Naive thymus-derived CD4-positive, alpha-beta T cell (primary cell): ENCODE data around the gene ZNF487. TPM values are rescaled to one million over a fixed set of nuclear protein-coding genes. Genes with fewer than 3 reads are reported as not detected.

Experiments used
- ATAC-seq: fragments of 150-1000 bp; cut with Tn5 transposase; 2 replicates; pipeline ENCODE4 v1.10.0; 2021; ENCODE audit warnings: mild to moderate bottlenecking, moderate library complexity
- CTCF ChIA-PET: fragments of 350-600 bp; sonication (Branson Sonifier 250); formaldehyde crosslinking; loops from one replicate; lab custom pipeline; 2021; ENCODE audit warnings: antibody characterized with exemption; lab: Charles Lee
- POLR2A ChIA-PET: fragments of 350-600 bp; sonication (Branson Sonifier 250); formaldehyde crosslinking; loops from one replicate; lab custom pipeline; 2021; ENCODE audit warnings: antibody characterized with exemption, inconsistent platforms; lab: Charles Lee
- DNase-seq, 9 donors: peaks; one replicate each; pipeline versions ENCODE4 v3.0.0 to v3.0.0-alpha.2; 2020 to 2022; ENCODE audit warnings: mixed read lengths in 1 of 9
- H3K27ac ChIP-seq: one replicate; pipeline ENCODE4 v1.7.0; 2013; ENCODE audit warnings: mild to moderate bottlenecking, low read depth, low read length, moderate library complexity
- H3K27me3 ChIP-seq, 2 donors: one replicate each; pipeline ENCODE4 v1.7.0; 2013; ENCODE audit warnings: low read length in 2 of 2, mild to moderate bottlenecking in 2 of 2, moderate library complexity in 2 of 2; ENCODE audit not compliant: control insufficient read depth in 2 of 2, insufficient read depth in 2 of 2
- H3K36me3 ChIP-seq, 3 experiments: 1 replicate in 2 of 3; 2 replicates in 1 of 3; pipeline ENCODE4 v1.7.0; 2013; ENCODE audit warnings: low read length in 3 of 3, mild to moderate bottlenecking in 3 of 3, moderate library complexity in 1 of 3; ENCODE audit not compliant: insufficient read depth in 3 of 3, control insufficient read depth in 2 of 3
- H3K4me1 ChIP-seq, 2 donors: one replicate each; pipeline ENCODE4 v1.7.0; 2013; ENCODE audit warnings: low read length in 2 of 2, mild to moderate bottlenecking in 2 of 2, moderate library complexity in 1 of 2; ENCODE audit not compliant: control insufficient read depth in 2 of 2, insufficient read depth in 2 of 2
- H3K4me3 ChIP-seq: 2 replicates; pipeline ENCODE4 v1.7.0; 2013; ENCODE audit warnings: mild to moderate bottlenecking, low read length
- H3K9me3 ChIP-seq, 3 experiments: 1 replicate in 2 of 3; 2 replicates in 1 of 3; pipeline ENCODE4 v1.7.0; 2013; ENCODE audit warnings: low read length in 3 of 3; ENCODE audit not compliant: control insufficient read depth in 2 of 3
- H3K27ac Mint-ChIP-seq, 9 donors: one replicate each; pipeline ENCODE4 v1.8.0; 2020 to 2022; ENCODE audit warnings: mixed read lengths in 9 of 9, mild to moderate bottlenecking in 8 of 9, moderate library complexity in 5 of 9, inconsistent platforms in 2 of 9
- H3K27me3 Mint-ChIP-seq, 5 donors: one replicate each; pipeline ENCODE4 v1.8.0; 2021 to 2022; ENCODE audit warnings: mixed read lengths in 5 of 5, mild to moderate bottlenecking in 1 of 5
- H3K36me3 Mint-ChIP-seq, 5 donors: one replicate each; pipeline ENCODE4 v1.8.0; 2020 to 2022; ENCODE audit warnings: mixed read lengths in 5 of 5, mild to moderate bottlenecking in 3 of 5, inconsistent platforms in 1 of 5
- H3K4me1 Mint-ChIP-seq, 7 donors: one replicate each; pipeline ENCODE4 v1.8.0; 2020 to 2022; ENCODE audit warnings: mixed read lengths in 7 of 7, mild to moderate bottlenecking in 3 of 7, inconsistent platforms in 1 of 7
- H3K4me3 Mint-ChIP-seq, 10 donors: one replicate each; pipeline ENCODE4 v1.8.0; 2020 to 2022; ENCODE audit warnings: mild to moderate bottlenecking in 10 of 10, mixed read lengths in 10 of 10, moderate library complexity in 6 of 10, inconsistent platforms in 2 of 10
- H3K9me3 Mint-ChIP-seq, 11 donors: one replicate each; pipeline ENCODE4 v1.8.0; 2020 to 2022; ENCODE audit warnings: mixed read lengths in 11 of 11, mild to moderate bottlenecking in 4 of 11, inconsistent platforms in 1 of 11, moderate library complexity in 1 of 11
- intact Hi-C, 2 donors: fragments of 100-400 bp; cut with micrococcal nuclease; formaldehyde crosslinking; loops; one replicate each; pipeline ENCODE4 v1.15.1; 2023
- polyA plus RNA-seq, 2 donors: library from polyadenylated mRNA; unstranded; fragments of 300-500 nt; fragmentation: Illumina TruSeq; gene quantifications; one replicate each; pipeline ENCODE4 v1.2.3, GENCODE V29; 2021
- total RNA-seq, 6 experiments: library from RNA in 5 of 6; stranded (reverse) in 5 of 6; gene quantifications; 1 replicate in 5 of 6; 2 replicates in 1 of 6; pipeline ENCODE4 v1.2.3 and lab custom pipeline; 2021 to 2026

The ZNF487 gene
- total and polyA plus RNA-seq, 7 experiments from 2014 or later = 4.1 to 12.0 (median 5.9) TPM

DNA sequence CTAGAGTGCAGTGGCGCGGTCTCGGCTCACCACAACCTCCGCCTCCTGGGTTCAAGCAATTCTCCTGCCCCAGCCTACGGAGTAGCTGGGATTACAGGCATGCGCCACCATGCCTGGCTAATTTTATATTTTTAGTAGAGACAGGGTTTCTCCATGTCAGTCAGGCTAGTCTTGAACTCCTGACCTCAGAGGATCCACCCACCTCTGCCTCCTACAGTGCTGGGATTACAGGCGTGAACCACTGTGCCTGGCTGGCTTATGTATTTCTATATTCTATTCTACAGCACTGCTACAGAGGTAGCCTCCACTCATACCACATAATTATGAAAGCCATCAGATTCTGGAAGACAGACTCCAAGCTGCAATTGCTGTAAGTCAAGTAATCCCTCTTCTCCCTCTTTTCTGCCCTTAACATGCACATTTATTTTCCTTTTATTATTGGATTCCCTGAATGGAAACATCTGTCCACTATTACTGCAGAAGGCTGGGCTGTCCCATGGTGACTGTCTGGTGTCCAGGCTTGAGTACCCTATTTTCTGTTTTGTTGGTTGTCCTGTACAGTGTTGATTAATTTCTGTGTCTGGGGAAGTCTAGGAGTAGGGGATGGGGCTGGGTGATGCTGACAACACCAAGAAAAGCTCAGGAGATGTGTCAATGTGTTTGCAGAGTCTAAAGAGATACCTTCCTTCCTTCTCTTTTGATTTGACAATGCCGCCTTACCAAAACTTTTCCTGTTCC, 5.8 kb upstream of the ZNF487 start:
- H3K4me3 Mint-ChIP-seq = no peak overlapping the region
- no peaks in the 10 kb centered on the region for H3K27me3 ChIP-seq
- H3K36me3 ChIP-seq = no peaks in the 10 kb centered on the region
- peaks cover 0 to 5% of the 10 kb centered on the region in 2 donors for H3K4me1 ChIP-seq
- H3K4me3 ChIP-seq = no peak overlapping the region
- H3K9me3 ChIP-seq = no peaks in the 10 kb centered on the region
- H3K27ac ChIP-seq = no peak overlapping the region
- POLR2A ChIA-PET = interaction anchor here (0.9 to 1.4 kb wide), 4 partner anchors 10 to 21 kb away, joined by 3 to 5 read pairs (median 3); no protein-coding TSS in a partner anchor
- peaks cover 0 to 2% (median 0%) of the 10 kb centered on the region in 5 donors for H3K36me3 Mint-ChIP-seq
- CTCF ChIA-PET = no interaction called here
- H3K27ac Mint-ChIP-seq = no peak overlapping the region
- intact Hi-C loops = no loop called here
- ATAC-seq (no peak), DNase-seq (no peak)
- H3K27me3 Mint-ChIP-seq = no peaks in the 10 kb centered on the region
- H3K9me3 Mint-ChIP-seq = no peaks in the 10 kb centered on the region
- H3K4me1 Mint-ChIP-seq = peaks cover 6 to 34% (median 22%) of the 10 kb centered on the region in 7 donors

DNA sequence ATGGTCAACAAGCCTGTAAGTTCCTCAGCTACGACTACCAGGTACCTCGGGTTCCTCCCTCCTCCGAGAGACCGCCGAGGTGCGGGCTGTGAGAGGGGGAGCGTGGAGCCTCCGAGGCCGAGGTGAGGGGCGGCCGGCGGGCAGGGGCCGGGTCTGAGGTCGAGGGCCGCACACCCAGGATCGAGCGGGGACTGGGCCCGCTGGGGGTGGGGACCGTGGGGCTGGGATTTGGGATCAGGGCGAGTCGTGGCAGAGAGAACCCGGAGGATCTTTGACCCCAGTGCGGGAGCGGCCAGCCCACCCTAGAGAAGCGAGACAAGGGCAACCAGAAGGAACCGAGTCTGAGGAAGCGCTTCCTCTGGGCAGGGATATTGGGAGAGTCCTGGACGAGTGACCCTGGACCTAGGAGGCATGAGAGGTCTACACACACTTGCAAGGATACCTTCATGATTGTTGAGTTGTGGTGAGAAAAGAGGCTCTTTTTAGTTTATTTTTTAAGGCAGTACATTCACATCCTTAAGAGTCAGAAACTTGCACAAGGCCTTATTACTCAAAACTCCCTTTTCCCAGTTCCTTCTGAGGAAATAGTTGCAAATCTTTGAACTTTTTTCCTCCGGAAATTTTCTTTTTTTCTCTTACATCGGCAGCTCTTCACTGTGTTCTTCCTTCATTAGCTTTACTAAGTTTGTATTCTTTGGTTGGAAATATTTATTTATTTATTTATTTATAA, 395 bp downstream of the ZNF487 start:
- Histone ChIP-seq H3K27me3 (no peaks in the 10 kb centered on the region), H3K4me3 (peak overlapping the region; percentile 97), H3K36me3 (peaks cover 0 to 6% (median 0%) of the 10 kb centered on the region in 3 experiments), H3K9me3 (no peaks in the 10 kb centered on the region), H3K27ac (peak overlapping the region; percentile 96), H3K4me1 (peaks cover 5% of the 10 kb centered on the region in 2 donors)
- peak overlapping the region; percentile 80 to 99 (median 96) for H3K4me3 Mint-ChIP-seq
- CTCF ChIA-PET = interaction anchor here (0.9 to 1.1 kb wide), 2 partner anchors 11 kb away, joined by 4 to 7 read pairs; no protein-coding TSS in a partner anchor
- peaks cover 0 to 10% (median 4%) of the 10 kb centered on the region in 5 donors for H3K36me3 Mint-ChIP-seq
- peaks cover 13 to 39% (median 27%) of the 10 kb centered on the region in 7 donors for H3K4me1 Mint-ChIP-seq
- POLR2A ChIA-PET = interaction anchor here (0.8 to 3.3 kb wide), 15 partner anchors 9 to 316 kb away, joined by 3 to 26 read pairs (median 6); partner anchors contain the start of gene HNRNPF
- DNase-seq (peak in 1 of 9 donors; percentile 18), ATAC-seq (no peak)
- peaks cover 0 to 6% (median 0%) of the 10 kb centered on the region in 11 donors for H3K9me3 Mint-ChIP-seq
- H3K27me3 Mint-ChIP-seq = no peaks in the 10 kb centered on the region
- peak overlapping the region; percentile 89 to 99 (median 96) for H3K27ac Mint-ChIP-seq
- intact Hi-C loops = loop anchor here in 1 of 2 donors (5.0 kb wide), 1 partner anchor 505 kb away; no protein-coding TSS in a partner anchor

DNA sequence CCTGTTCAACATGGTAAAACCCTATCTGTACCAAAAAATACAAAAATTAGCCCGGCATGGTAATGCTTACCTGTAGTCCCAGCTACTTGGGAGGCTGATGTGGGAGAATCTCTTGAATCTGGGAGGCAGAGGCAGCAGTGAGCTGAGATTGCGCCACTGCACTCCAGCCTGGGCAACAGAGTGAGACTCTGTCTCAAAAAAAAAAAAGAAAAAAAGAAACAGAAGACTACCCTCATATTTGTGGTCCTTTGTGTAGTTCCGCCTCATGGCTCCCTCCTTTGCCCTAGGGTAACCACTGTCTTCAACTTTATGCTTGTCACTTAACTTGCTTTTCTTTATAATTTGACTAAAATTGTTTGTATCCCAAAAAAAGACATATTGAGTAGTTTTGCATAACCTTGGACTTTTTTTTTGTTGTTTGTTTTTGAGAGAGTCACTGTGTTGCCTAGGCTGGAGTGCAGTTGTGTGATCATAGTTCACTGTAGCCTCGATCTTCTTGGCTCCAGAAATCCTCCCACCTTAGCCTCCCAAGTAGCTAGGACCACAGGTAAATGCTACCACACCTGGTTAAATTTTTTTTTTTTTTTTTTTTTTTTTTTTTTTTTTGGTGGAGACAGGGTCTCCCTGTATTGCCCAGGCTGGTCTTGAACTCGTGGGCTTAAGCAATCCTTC, 3.7 kb downstream of the ZNF487 start:
- no peaks in the 10 kb centered on the region for H3K27me3 Mint-ChIP-seq
- POLR2A ChIA-PET = interaction anchor here (1.3 kb wide), 1 partner anchor 11 kb away, joined by 5 read pairs; no protein-coding TSS in a partner anchor
- peaks cover 17 to 34% (median 27%) of the 10 kb centered on the region in 7 donors for H3K4me1 Mint-ChIP-seq
- H3K9me3 Mint-ChIP-seq = peaks cover 0 to 13% (median 0%) of the 10 kb centered on the region in 11 donors
- peaks cover 0 to 22% (median 12%) of the 10 kb centered on the region in 5 donors for H3K36me3 Mint-ChIP-seq
- no peaks in the 10 kb centered on the region for H3K27me3 ChIP-seq
- H3K27ac ChIP-seq = no peak overlapping the region
- H3K9me3 ChIP-seq = no peaks in the 10 kb centered on the region
- H3K27ac Mint-ChIP-seq = peak overlapping the region in 3 of 9 donors; percentile 38 to 74 (median 41)
- H3K36me3 ChIP-seq = peaks cover 0 to 6% (median 0%) of the 10 kb centered on the region in 3 experiments
- no peak for ATAC-seq
- CTCF ChIA-PET = interaction anchor here (0.6 kb wide), 1 partner anchor 17 kb away, joined by 3 read pairs; no protein-coding TSS in a partner anchor
- intact Hi-C loops = no loop called here
- DNase-seq = no peak
- peaks cover 5% of the 10 kb centered on the region in 2 donors for H3K4me1 ChIP-seq
- no peak overlapping the region for H3K4me3 ChIP-seq
- peak overlapping the region in 1 of 10 donors; percentile 58 for H3K4me3 Mint-ChIP-seq

DNA sequence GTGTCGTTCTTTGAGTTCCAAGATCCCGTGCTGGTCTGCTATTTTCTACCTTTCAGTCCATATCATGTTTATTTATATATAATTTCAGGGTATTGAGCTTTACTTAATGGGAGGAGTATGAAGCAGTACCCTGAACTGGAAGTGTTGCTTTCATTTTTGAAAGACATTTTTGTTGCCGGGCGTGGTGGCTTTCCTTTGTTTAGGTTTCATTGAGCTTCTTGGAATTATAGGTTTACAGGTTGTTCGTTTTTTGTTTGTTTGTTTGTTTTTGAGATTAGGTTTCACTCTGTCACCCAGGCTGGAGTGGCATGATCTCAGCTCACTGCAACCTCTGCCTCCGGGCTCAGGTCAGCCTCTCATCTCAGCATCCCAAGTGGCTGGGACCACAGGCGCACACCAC, 7.4 kb downstream of the ZNF487 start:
- Mint-ChIP-seq H3K36me3 (peaks cover 0 to 26% (median 15%) of the 10 kb centered on the region in 5 donors), H3K27me3 (no peaks in the 10 kb centered on the region), H3K9me3 (peaks cover 0 to 13% (median 0%) of the 10 kb centered on the region in 11 donors), H3K4me3 (peak overlapping the region in 1 of 10 donors; percentile 17), H3K4me1 (peaks cover 5 to 17% (median 11%) of the 10 kb centered on the region in 7 donors), H3K27ac (peak overlapping the region in 1 of 9 donors; percentile 84)
- H3K4me3 ChIP-seq = no peak overlapping the region
- intact Hi-C loops = loop anchor here in 1 of 2 donors (1.0 kb wide), 1 partner anchor 8 kb away; no protein-coding TSS in a partner anchor
- no peaks in the 10 kb centered on the region for H3K36me3 ChIP-seq
- H3K27ac ChIP-seq = no peak overlapping the region
- H3K9me3 ChIP-seq = peaks cover 0 to 4% (median 0%) of the 10 kb centered on the region in 3 experiments
- H3K4me1 ChIP-seq = no peaks in the 10 kb centered on the region
- H3K27me3 ChIP-seq = no peaks in the 10 kb centered on the region
- ChIA-PET CTCF (interaction anchor here (0.9 kb wide), 1 partner anchor 10 kb away, joined by 5 read pairs; no protein-coding TSS in a partner anchor), POLR2A (interaction anchor here (0.6 to 0.8 kb wide), 2 partner anchors 8 to 14 kb away, joined by 3 read pairs; no protein-coding TSS in a partner anchor)
- no peak for ATAC-seq
- no peak for DNase-seq

DNA sequence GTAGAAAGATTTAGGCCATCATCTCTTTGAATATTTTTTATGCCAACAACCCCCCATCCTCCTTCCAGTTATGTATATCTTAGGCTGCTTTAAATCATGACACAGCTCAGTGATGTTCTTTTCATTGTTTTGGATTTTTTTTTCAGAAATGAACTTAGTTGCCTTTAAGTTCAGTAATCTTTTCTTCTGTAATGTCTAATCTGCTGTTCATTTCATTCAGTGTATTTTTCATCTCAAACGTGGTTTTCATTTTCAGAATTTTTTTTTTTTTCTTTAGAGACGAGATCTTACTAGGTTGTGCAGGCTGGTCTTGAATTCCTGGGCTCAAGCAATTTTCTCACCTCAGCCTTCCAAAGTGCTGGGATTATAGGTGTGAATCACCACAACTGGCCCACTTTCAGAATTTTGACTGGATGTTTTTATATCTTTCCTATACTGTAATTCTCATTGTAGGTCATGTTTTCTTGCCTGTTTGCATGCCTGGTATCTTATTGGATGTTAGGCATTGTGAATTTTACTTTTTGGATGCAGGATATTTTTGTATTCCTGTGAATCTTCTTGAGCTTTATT, 8.1 kb downstream of the ZNF487 start:
- Histone ChIP-seq H3K9me3 (peaks cover 0 to 4% (median 0%) of the 10 kb centered on the region in 3 experiments), H3K4me3 (no peak overlapping the region), H3K27ac (no peak overlapping the region), H3K36me3 (no peaks in the 10 kb centered on the region), H3K27me3 (no peaks in the 10 kb centered on the region), H3K4me1 (no peaks in the 10 kb centered on the region)
- Mint-ChIP-seq H3K36me3 (peaks cover 0 to 26% (median 14%) of the 10 kb centered on the region in 5 donors), H3K27ac (peak overlapping the region in 3 of 9 donors; percentile 29 to 84 (median 62)), H3K9me3 (peaks cover 0 to 13% (median 0%) of the 10 kb centered on the region in 11 donors), H3K4me3 (peak overlapping the region in 1 of 10 donors; percentile 20), H3K4me1 (peaks cover 0 to 14% (median 7%) of the 10 kb centered on the region in 7 donors), H3K27me3 (no peaks in the 10 kb centered on the region)
- intact Hi-C loops = loop anchor here in 1 of 2 donors (1.0 kb wide), 1 partner anchor 7 kb away; no protein-coding TSS in a partner anchor
- DNase-seq (no peak), ATAC-seq (no peak)
- ChIA-PET POLR2A (no interaction called here), CTCF (interaction anchor here (0.9 kb wide), 1 partner anchor 9 kb away, joined by 5 read pairs; no protein-coding TSS in a partner anchor)
